HG03469 (cell line): ENCODE data around the gene EXOC1L.

Source experiments
- ATAC-seq: cut with Tn5 transposase; IDR thresholded peaks from one replicate; pipeline ENCODE4 v1.9.1; 2021; ENCODE audit warnings: mild to moderate bottlenecking, moderate library complexity, moderate number of reproducible peaks; ENCODE audit not compliant: unreplicated experiment

EXOC1L gene, protein sequence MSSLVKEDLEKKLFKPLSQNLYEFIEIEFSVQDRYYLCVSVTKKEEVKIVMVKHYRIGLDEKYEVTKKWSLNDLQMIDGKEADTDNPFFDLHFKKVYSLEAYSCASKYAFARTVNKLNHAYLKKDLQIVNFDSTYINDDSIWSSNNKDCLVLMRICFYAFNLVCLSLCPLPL

DNA sequence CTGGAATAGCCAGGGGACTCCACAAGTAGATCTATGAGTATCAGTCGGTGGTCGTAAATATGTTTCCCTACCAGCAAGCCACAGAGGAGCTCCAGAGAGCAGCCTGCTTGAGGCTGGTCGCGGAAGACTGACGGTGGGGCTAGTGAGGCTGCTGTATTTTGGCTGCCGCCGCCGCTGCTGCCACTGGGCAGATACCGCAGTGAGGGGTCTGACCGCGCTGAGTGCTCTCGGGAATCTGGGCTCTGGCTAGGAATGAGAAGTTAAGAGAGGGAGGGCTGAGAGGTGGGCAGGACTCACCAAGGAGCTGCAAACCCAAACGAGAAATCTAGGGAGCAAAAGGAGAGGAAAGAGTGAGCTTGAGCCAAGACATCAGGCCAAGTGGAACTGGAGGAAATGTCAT, at the start of gene EXOC1L:
EXOC1L (plus strand) TSS at position 157 of the 400 bp plus-strand sequence; CDS start at position 394, 237 bp downstream.
- no peak for ATAC-seq

DNA sequence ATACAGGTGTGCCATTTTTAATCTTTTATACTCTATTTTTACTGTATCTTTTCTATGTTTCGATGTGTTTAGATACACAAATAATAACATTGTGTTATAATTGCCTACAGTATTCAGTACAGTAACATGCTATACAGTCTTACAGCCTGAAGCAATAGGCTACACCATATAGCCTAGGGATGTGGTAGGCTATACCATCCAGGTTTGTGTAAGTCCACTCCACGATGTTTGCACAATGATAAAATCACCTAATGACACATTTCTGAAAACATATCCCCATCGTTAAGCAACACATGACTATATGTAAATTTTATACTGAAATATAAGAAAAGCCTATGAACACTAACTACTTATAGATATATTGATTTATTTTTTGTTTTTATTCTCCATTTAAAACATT, 48.9 kb upstream of the EXOC1L start:
- ATAC-seq = no peak

DNA sequence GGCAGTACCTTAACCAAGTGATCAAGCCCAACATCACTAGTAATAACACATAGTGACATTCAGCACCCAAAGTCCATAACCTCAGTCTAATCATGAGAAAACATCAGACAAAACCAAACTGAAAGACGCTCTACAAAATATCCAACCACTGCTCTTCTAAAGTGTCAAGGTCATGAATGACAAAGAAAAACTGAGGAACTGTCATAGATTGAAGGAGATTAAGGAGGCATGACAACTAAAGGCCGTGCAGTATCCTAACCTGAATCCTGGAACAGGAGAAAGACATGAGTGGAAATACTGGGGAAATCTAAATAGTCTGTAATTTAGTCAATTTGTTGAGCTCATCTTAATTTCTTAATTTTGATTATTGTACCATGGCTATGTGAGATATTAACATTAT, 38.2 kb upstream of the EXOC1L start:
- ATAC-seq = no peak

DNA sequence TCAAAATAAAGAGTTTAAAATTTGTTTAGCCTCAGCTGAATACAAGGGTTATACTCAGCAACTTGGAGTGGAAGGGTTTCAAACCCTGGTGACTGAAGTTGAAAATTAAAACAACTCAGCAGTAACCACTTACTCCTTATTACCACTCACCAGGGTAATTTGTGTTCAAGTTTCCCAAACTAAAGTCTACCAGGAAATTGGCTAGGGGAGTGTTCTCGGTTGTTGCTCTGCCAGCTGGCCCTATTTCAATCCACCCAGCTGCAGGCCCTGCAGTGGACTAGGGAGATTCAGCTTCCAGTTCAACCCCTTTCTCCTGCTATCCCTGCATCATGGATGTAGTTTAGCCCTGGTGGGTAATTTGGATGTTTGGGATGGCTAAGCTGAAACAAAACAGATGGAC, 37.8 kb upstream of the EXOC1L start:
- ATAC-seq = no peak

DNA sequence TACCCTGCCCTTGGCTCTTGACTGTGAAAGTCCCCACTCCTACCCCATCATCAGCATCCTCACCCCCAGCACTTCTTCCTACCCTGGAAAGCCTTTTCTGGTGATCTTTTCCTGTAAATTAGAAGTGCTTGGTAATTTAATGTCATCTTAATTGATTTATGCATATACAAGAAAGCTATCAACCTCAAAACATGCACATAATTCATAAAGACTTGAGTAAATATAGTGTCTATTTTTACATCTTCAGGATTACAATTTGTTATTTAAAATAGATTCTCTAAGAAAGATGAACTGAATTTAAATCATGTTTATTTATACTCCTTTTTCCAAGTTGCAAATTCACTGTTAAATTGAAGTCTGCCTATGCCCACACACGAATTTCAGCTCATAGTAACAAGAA, 36.0 kb upstream of the EXOC1L start:
- ATAC-seq = no peak

DNA sequence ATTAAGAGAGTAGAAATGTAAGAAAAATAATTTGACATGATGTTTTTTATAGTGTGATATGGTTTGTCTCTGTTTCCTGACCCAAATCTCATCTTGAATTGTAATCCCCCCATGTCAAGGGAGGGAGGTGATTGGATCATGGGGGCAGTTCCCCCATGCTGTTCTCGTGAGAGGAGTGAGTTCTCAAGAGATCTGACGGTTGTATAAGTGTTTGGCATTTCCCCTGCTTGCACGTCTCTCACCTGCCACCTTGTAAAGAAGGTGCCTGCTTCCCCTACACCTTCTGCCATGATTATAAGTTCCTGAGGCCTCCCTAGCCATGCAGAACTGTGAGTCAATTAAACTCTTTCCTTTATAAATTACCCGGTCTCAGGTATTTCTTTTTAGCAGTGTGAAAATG, 34.8 kb upstream of the EXOC1L start:
- no peak for ATAC-seq

DNA sequence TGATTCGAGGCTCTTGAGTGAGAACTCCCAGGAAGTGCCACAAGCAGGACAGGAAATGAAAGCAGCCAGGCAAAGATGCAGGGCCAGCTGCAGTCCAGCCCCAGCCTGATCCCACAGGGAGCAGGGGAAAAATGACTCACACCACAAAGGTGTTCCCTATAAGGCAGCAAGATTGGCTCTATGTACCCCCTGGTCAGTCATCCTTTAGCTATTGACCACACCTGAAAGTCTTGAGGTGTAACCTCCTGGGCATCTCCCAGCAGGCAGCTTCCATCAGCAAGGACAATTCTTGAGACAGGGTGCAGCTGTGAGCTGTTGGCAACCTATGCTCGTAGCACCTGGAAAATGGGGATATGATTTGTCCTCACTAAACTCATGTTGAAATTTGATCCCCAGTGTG, 27.9 kb upstream of the EXOC1L start:
- ATAC-seq = no peak

DNA sequence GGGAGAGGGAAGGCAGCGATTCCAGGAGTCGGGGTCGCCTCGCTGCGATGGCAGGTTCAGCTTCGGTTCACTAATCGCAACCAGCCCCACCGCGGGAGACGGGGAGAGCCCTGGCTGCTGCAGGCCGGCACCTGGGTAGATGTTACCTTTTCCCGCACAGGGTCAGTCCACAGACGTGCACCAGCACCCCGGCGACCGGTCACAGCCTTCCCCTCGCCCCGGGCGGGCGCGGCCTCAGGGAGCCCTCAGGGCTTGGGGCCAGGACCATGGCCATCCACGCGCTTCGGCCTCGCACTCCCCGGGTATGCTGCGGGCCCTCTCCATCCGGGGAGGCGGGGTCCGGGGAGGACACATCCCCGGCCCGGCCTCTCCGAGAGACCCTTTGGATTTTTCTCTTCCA, 26.1 kb upstream of the EXOC1L start:
- ATAC-seq = no peak

DNA sequence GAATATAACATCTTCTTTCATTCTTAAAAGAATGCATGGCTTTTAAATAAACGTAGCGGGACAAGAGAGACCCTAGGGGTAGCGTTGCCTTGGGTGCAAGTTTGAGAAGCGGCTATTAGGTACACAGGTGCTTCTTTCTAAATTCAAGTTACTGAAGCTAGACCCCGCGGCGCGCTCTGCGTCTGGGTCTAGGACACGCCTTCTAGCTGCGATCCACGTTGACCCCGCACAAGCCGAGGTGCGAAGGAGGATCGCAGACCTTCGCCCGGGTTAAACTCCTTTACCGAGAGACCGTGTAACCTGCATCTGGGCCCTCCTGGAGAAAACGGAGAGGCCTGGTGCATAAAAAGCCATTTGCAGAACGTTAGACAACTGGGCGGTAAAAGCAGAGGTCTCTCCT, 25.5 kb upstream of the EXOC1L start:
- ATAC-seq = no peak

DNA sequence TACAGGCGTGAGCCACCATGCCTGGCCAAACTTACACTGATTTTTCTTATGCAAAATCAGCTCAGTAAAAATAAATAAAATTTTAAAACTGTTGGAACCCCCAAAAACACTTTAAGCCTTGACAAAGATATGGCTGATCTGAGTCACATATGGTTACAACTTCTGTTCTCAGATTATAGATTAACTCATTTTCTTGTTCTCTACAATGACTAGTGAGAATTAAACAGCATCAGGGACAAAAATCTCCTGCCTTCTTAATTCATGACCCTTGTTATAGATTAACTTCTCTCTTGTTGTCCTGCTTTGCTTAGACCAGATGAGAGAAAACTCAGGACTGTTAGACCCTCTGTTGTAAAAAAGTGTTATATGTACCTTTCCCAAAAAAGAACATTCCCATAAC, 24.2 kb upstream of the EXOC1L start:
- peak; percentile 34 for ATAC-seq

DNA sequence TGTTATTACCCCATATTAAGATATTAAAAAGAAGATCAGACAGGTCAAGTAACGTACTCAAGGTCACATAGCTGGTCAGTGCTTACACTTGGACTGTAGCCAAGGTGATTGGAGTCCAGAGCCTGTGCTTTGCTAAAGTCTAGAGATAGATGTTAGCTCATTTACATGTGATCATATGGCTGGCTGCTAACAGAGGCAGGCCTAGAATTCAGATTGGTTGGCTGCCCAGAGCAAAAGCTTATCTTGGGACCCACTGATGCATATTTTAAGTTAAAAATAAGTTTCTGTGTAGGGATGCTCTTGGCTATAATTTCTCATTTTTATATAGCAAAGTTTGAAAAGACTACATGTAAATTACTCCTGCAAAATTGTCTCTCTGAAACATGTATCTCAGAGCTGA, 18.1 kb upstream of the EXOC1L start:
- ATAC-seq = no peak

DNA sequence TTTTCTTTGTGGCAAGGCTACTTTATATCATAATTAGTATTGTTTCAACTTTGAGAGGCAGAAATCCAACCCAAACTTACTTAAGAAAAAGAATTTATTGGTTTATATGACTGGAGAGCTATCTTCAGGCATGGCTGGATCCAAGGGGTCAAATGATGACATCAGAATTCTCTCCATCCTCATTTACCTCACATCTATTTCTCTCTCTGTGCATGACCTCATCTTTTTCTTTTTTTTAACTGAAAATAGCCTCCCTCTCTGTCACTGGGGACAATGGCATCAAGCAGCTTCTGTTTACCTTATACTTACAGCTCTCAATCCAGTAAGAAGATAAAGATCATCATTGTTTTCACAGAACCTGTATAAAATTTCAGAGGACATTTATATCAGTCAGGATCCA, 12.0 kb upstream of the EXOC1L start:
- no peak for ATAC-seq

DNA sequence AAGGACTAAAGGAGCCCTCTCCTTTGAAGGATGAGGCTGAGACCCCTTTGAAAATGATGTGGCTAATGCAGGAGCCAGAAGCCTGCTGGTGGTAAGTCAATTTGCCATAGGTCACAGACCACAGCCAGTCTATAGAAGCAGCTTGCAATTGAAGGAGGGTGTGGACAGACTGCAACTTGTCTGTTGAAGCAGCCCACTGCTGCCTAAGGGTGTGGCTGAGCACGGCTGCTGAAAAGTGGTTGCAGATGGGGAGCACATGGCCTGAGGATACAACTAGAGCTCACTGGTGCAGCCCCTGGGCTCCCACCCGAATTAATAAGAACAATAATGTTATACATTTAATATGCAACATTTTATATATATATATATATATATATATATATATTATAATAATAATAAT, 11.4 kb upstream of the EXOC1L start:
- no peak for ATAC-seq

DNA sequence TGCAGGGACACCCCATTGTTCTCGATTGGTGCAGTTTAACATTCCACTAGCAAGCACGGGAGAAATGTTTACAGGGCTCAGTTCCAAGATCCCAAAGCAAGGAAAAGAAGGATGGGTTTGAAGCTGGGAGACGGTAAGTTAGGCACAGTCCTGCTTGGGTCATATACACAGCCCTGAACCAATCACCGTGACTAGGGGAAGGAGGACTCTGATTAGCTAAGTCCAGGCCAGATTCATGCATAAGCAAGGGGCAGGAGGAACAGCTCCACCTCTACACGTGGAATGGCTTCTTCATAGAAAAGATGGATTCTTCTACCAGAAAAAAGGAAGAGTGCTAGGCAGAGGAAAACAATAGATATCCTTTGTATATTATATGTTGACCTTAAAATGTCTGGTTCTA, 11.0 kb upstream of the EXOC1L start:
- no peak for ATAC-seq

DNA sequence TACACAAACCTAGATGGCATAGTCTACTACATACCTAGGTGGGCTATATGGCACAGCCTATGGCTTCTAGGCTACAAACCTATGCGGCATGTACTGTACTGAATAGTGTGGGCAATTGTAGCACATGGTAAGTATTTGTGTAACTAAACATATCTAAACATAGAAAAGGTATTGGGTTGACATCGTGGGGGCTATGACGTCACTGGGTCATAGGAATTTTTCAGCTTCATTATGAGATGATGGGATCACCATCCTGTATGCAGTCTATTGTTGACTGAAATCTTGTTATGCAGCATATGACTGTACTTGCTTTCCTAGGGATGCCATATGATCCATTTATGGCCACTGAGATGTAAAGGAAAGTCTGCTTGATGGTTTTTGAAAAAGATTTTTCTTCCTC, 1.9 kb upstream of the EXOC1L start:
- ATAC-seq = no peak

DNA sequence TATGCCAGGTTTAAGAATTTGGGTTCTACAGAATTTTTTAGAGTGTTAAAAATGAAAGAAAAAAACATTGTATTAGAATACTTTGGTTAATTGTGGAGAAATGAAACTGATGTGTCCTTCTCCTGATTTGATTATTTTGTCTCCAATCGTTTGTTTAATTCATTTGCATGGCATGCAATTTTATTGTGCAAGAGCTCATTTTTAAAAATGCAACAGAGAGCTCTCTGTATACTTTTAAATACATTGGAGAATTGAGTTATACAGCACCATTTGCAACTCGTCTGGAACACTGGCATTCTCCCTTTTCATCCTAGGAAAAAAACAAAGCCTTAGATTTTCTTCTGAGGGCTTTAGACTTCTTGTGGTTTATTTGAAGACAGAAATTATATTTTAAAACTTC, 689 bp downstream of the EXOC1L start:
- no peak for ATAC-seq

DNA sequence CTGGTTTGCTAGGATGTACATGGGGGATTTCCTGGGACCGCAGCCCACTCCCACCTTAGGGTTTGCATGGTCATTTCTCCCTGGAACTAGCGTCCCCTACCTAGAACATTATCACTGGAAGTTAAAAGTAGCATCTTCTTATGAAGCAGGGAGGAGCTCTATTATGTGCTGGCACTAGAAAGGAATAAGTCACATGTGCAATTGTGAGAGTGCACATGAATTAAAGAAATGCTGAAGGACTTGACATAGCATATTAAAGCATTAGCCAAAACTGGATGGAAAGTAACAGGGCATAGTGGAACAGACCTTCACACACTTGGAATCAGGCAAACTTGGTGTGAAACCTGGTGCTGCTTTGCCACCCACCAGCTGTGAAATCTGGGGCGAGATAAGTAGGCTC, 2.7 kb downstream of the EXOC1L start:
- ATAC-seq = no peak

DNA sequence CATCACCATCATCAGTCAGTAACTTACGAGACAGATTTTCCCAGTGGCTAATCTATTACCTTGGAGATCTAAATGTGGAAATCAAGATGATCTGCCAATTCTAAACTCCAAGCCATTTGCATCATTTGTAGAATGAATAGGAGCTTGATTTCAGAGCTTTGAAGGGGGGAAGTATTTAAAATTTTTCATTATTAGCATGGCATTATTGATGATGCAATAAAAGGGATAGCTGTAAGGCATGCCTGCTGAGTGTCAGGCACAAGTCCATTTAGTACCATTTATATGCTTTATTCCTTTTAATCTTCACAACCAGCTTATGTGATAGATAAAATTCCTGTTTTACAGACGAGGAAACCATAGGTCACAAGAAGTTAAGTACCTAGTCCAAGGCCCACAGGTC, 5.3 kb downstream of the EXOC1L start:
- ATAC-seq = no peak

DNA sequence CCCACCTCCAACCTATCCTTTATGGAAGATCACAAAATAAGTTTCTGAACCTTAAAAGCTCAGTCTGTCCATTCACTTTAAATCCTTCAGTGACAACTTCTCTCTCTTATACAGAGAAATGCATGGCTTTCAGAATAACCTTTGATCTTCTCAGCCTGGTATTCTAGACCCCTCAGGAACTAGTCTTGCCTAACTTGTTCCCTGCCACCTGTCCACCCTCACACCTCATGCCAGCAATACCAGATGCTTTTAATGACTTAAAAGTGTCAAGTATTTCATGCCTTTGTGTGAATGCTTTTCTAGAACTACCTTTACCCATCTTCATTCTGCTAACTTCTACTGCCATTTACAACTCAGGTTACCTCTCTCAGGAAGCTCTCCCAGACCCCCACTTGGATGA, 7.4 kb downstream of the EXOC1L start:
- ATAC-seq = no peak

DNA sequence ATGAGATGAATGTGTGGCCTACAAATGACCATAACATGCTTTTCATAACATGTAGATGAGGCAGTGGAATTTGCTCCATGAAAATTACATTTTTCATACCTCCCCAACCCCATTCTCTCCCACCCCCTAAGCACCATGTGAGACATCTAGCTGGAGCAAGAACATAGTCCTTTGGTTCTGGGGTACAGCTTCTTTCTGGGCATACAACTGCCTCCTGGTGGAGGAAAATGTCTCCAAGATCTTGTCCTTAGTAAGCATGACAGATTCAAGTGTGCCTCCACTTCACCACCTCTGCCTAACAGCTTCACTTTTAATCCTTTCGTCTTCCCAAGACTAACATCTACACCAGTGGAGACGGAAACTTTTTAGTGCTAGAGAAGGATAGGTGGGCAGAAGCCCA, 8.0 kb downstream of the EXOC1L start:
- no peak for ATAC-seq

DNA sequence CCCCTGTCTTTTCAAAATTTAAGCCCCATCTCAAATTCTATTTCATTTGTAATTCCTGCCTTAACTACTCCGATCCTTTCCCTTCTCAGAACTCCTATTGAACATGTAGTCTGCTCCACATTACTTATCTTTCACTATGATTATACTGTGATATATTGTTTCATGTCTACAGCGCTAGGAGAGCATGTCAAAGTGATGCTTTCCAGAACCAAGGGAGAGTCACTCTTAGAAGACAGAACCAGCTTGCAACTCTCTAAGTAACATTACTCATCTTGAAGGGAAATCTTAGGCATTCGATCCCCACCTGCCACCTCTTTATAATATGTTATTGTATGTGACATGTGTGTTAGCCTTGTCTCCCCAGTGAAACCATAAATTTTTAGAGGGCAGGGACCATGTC, 10.5 kb downstream of the EXOC1L start:
- no peak for ATAC-seq

DNA sequence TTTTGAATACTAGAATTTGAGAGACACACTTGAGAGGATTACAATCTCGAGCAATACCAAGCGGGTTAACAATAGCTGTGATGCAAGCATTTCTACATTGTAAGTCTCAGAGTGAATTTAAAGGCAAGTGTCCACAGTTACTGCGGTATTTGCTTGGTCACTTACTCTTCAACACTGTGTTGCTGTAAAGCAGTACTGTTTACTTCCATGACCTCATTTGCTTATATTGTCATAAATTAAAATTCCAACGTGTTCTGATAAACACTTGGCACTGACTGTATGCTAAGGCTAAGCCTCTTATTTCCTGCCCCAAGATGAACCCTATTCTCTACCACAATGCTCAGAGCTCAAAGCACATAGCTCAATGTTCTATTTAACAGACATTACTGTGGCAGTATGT, 11.1 kb downstream of the EXOC1L start:
- no peak for ATAC-seq

DNA sequence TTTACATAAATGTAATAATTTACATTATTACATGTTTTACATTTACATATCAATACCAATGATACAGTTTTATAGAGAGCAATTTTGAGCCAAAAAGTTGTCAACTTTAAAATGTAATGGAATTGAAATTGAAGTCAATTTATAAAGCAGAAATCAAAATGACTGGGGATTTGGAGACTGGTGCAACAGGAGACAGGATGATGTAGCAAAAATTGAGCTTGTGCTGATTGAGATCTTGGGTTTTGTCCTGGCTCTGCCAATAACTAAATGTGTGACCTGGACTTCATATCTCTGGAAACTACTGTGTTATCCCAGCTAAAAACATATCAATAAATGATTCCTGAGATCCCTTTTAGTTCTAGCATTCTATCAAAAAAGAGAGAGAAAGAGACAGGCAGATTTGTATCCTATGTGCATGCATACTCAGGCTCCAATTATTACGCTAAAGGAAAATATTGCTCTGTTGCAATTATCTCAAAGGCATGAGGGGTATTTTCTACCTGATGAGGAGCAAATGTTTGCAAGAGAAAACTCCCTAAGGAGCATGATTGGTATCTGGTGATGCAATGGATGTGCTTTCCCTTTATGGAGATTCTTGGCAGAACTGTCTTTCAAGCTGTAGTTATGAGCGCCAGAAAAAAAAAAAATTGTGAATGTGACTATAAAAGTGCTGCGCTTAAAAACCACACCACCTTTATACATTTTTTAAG, 14.7 kb downstream of the EXOC1L start:
- ATAC-seq = no peak
